ENCODE data around the gene SCARB1.
A peak's percentile ranks its signal among the peaks of the same experiment; 100 is the strongest.

The SCARB1 gene

GRCh38 chr12:124842800-124843510, 20.7 kb downstream of the SCARB1 start:
- no peak for DNase-seq (ENCODE audit: low spot score)

DNA sequence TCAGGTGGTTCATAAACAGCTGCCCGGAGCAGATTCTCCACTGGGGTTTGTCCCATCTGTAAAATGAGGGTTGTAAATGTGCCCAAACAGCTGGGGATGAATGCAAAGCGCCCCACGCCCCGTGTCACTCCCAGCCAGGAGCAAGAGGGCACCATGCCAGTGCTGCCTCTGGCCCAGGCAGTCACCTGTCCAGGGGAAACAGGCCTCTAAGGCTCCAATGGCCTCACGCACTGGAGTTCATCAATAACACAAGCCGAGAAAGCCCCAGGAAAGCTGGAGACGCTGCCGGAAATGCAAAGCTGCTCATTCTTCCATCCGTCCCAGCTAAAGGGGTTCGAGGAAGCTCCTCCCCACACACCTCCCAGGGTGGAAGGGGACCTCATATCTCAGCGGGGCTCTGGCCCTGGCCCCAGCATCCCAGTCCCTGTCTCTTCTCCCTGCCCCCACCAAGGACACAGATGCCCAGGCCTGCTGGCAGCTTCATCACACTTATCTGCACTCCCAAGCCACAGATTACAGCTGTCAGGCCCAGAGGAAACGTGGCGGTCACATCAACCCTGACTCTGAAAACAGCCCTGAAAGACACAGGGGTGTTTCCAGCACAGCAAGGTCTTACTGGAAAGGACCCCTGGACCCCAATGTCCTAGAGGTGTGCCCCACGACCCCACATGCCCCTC, 21.5 kb downstream of the SCARB1 start:
- no peak for DNase-seq (ENCODE audit: low spot score)

- no peak for DNase-seq (ENCODE audit: low spot score)
Observed at GRCh38 chr12:124841558-124841945, 22.1 kb downstream of the SCARB1 start.

- no peak for DNase-seq (ENCODE audit: low spot score)
Observed at GRCh38 chr12:124837958-124838803, 25.5 kb downstream of the SCARB1 start.

GRCh38 chr12:124837249-124837897, 26.3 kb downstream of the SCARB1 start:
- DNase-seq (ENCODE audit: low spot score) = no peak

GRCh38 chr12:124836759-124837158, 26.9 kb downstream of the SCARB1 start:
- DNase-seq (ENCODE audit: low spot score) = no peak

GRCh38 chr12:124835656-124836410, 27.8 kb downstream of the SCARB1 start:
- DNase-seq (ENCODE audit: low spot score) = no peak

- DNase-seq (ENCODE audit: low spot score) = no peak
Observed at GRCh38 chr12:124834822-124835221, 28.8 kb downstream of the SCARB1 start.

DNA sequence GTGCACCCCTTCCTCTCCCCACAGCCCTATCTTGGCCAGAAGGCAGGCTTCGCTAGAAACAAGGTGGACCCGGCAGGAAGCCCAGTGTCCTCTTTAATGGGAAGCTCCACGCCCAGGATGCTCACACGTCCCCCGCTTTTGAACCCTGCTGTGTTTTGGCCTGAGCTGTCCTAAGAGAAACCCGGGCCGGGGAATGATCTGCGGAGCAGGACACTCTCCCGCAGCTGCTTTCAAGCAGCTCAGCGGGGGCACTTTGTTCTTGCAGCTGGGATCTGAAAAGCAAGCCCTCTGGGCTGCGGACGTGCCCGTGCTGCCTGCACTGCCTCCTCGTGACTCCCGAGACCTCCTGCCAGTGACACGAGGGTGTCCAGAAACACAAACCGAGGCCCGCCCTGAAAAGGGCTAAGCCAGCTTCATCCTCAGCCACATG, 30.0 kb downstream of the SCARB1 start:
- peak; percentile 85 for DNase-seq (ENCODE audit: low spot score)

DNA sequence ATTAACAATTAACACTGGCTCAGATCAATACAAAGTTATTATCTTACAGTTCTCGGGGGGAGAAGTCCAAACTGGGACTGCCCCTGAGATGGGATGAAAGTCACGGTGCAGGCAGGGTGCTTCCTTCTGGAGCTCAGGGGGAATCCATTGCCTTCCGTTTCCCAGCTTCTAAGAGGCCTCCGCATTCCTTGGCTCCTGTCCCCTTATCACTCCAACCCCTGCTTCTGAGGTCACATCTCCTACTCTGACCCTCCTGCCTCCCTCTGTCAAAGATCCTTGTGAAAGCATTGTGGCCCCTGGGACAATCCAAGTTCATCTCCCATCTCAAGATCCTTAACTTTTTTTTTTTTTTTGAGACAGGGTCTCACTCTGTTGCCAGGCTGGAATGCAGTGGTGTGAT, 30.8 kb downstream of the SCARB1 start:
- DNase-seq (ENCODE audit: low spot score) = no peak

DNA sequence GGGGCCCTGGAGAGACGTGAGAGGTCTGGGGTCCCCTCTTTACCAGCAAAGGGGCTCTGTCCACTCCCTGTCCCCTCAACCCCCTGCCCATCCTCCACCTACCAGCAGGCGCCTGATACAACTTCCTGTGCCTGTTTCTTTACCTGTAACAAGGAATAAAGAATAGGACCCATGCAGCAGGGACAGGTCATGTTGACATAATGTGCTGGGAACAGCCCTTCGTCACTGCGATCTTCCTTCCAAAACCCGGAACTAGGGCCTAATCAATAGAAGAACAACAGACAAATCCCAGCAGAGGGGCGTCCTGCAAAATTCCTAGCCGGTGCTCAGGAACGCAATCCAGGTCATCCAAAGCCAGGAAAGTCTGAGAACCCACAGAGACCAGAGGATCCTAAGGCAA, 32.1 kb downstream of the SCARB1 start:
- DNase-seq (ENCODE audit: low spot score) = no peak

- DNase-seq (ENCODE audit: low spot score) = no peak
Observed at GRCh38 chr12:124830306-124830705, 33.4 kb downstream of the SCARB1 start.

- DNase-seq (ENCODE audit: low spot score) = no peak
Observed at GRCh38 chr12:124829708-124830304, 33.9 kb downstream of the SCARB1 start.

- no peak for DNase-seq (ENCODE audit: low spot score)
Observed at GRCh38 chr12:124829008-124829707, 34.5 kb downstream of the SCARB1 start.

GRCh38 chr12:124828264-124829007, 35.2 kb downstream of the SCARB1 start:
- DNase-seq (ENCODE audit: low spot score) = no peak

- DNase-seq (ENCODE audit: low spot score) = no peak
Observed at GRCh38 chr12:124827588-124828184, 36.0 kb downstream of the SCARB1 start.

- no peak for DNase-seq (ENCODE audit: low spot score)
Observed at GRCh38 chr12:124824195-124824594, 39.5 kb downstream of the SCARB1 start.

GRCh38 chr12:124823272-124823970, 40.2 kb downstream of the SCARB1 start:
- no peak for DNase-seq (ENCODE audit: low spot score)

GRCh38 chr12:124822218-124822617, 41.4 kb downstream of the SCARB1 start:
- no peak for DNase-seq (ENCODE audit: low spot score)

Data from iPS-NIHi11 (cell line).